Mucosa of stomach (tissue), 1 donor: Measurements from ENCODE around the gene NFATC3.

Source experiments
- H3K27me3 ChIP-seq: one replicate; pipeline ENCODE4 v1.7.0; 2013; ENCODE audit warnings: mild to moderate bottlenecking, low read length; ENCODE audit not compliant: control insufficient read depth, insufficient read depth
- H3K36me3 ChIP-seq: one replicate; pipeline ENCODE4 v1.7.0; 2013; ENCODE audit warnings: low read length; ENCODE audit not compliant: control insufficient read depth, insufficient read depth
- H3K4me1 ChIP-seq: one replicate; pipeline ENCODE4 v1.7.0; 2013; ENCODE audit warnings: mild to moderate bottlenecking, low read length; ENCODE audit not compliant: control insufficient read depth, insufficient read depth
- H3K4me3 ChIP-seq: one replicate; pipeline ENCODE4 v1.7.0; 2013; ENCODE audit warnings: low read length
- H3K9ac ChIP-seq: one replicate; pipeline ENCODE4 v1.7.0; 2013; ENCODE audit warnings: mild to moderate bottlenecking, low read length, moderate library complexity
- H3K9me3 ChIP-seq: one replicate; pipeline ENCODE4 v1.7.0; 2013; ENCODE audit warnings: mild to moderate bottlenecking, low read length, moderate library complexity; ENCODE audit not compliant: control insufficient read depth
- donor health status: Pancreatic carcinoma.

NFATC3 gene

DNA sequence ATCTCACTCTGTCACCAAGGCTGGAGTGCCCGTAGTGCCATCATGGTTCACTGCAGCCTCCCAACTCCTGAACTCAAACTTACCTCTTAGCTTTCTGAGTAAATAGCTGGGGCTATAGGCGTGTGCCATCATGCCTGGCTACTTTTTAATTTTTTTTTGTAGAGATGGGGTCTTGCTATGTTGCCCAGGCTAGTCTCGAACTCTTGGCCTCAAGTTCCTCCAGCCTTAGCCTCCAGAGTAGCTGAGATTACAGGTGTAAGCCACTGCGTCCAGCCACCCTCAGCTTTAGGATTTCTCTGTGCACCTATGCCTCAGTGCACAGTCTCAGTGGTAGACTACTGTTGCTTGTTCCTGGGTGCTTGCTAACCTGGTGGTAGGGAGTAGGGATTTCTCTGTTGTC is 184.6 kb downstream of the NFATC3 start:
- no peak overlapping the region for H3K9ac ChIP-seq

DNA sequence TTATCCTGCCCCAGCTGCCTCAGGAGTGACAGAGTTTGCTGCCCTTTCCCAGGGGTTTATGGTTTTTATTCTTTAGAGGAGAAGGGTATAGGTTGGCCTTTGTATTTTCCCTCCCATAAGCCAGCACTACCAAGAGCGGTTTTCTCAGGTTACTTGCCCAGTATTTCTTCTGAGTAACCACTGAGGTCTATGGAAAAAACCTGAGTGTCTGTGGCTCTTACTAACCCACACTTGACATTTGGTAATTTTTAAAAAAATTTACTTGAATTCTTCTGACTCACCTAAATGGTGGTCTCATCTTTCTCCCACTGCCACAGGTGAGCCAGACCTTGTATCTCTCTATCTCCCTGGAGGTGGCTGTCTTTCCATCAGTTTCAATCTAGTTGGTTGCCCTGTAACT is 185.2 kb downstream of the NFATC3 start:
- H3K9me3 ChIP-seq = no peaks in the 10 kb centered on the region
- no peaks in the 10 kb centered on the region for H3K27me3 ChIP-seq
- no peaks in the 10 kb centered on the region for H3K36me3 ChIP-seq
- no peak overlapping the region for H3K4me3 ChIP-seq
- no peak overlapping the region for H3K9ac ChIP-seq
- H3K4me1 ChIP-seq = peaks cover 20% of the 10 kb centered on the region

More for the DNA sequence above, 184.6 kb downstream of the NFATC3 start:
- H3K27me3 ChIP-seq = no peaks in the 10 kb centered on the region
- peaks cover 23% of the 10 kb centered on the region for H3K4me1 ChIP-seq
- no peak overlapping the region for H3K4me3 ChIP-seq
- no peaks in the 10 kb centered on the region for H3K36me3 ChIP-seq
- no peaks in the 10 kb centered on the region for H3K9me3 ChIP-seq

DNA sequence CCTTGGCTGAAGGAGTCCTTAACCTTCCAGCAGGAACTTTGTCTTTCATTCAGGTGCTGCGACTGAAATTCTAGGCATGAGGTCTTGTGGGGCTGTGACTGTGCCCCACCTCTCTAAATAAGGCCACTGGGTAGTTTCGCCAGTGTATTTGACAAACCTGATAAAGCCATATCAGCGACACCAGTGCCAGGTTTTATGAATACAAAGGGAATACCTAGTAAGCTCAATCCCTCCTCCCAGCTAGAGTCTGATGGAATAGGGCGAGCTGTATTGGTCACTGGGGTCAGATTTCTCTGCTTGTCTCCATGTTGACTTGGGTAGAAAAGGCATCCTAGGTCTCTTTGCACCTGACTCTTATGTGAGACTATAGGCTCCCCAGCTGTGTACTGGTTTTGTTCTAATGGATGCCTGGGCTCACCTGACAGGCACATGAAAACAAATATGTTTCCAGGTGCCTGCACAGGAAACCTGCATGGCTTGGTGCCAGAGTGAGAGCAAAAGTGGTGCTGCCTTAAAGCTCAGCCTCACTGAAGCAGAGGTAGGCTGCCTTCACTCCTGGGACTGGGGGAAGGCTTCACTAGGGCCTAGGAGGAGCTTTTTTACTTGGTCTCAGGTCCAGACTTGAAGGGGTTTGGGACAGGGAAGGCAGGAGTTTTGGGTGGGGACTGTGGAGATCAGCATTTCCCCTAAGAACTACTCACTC is 187.5 kb downstream of the NFATC3 start:
- peak overlapping the region; percentile 5 for H3K9ac ChIP-seq
- H3K9me3 ChIP-seq = no peaks in the 10 kb centered on the region
- H3K4me3 ChIP-seq = no peak overlapping the region
- no peaks in the 10 kb centered on the region for H3K36me3 ChIP-seq
- H3K27me3 ChIP-seq = no peaks in the 10 kb centered on the region
- H3K4me1 ChIP-seq = peaks cover 24% of the 10 kb centered on the region

DNA sequence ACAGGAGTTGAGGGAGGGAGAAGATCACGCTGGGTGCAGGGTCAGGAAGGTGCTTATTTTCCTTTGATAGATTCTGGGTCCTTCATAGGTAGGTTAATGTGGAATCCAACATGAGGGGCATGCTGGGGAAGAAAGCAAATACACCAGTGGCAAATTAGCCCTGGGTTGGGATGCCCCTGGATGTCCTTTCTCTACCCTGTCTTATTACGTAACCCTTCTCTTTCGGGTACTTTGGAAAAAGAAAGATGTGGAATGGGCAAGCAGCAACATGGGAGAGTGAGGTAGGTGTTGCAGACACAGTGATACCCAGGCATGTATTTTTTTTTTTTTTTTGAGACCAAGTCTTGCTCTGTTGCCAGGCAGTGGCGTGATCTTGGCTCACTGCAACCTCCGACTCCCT is 188.3 kb downstream of the NFATC3 start:
- peaks cover 24% of the 10 kb centered on the region for H3K4me1 ChIP-seq
- H3K9me3 ChIP-seq = no peaks in the 10 kb centered on the region
- H3K9ac ChIP-seq = peak overlapping the region; percentile 5
- no peaks in the 10 kb centered on the region for H3K36me3 ChIP-seq
- no peaks in the 10 kb centered on the region for H3K27me3 ChIP-seq
- H3K4me3 ChIP-seq = no peak overlapping the region

DNA sequence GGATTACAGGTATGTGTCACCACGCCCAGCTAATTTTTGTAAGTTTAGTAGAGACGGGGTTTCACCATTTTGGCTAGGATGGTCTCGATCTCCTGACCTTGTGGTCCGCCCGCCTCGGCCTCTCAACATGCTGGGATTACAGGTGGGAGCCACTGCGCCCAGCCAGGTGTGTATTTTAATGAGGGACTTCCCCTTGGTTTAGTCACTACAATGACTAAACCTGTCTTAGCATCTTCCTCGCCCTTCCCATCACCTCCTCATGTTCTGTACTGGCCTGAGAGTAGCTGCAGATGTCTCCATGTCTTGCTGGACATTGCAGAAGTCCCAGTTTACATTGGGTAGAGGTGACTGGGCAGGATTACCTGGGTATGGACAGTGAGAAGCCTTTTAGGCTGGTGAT is 188.7 kb downstream of the NFATC3 start:
- H3K36me3 ChIP-seq = no peaks in the 10 kb centered on the region
- no peaks in the 10 kb centered on the region for H3K27me3 ChIP-seq
- H3K9me3 ChIP-seq = no peaks in the 10 kb centered on the region
- no peak overlapping the region for H3K4me3 ChIP-seq
- H3K9ac ChIP-seq = no peak overlapping the region
- peaks cover 24% of the 10 kb centered on the region for H3K4me1 ChIP-seq

DNA sequence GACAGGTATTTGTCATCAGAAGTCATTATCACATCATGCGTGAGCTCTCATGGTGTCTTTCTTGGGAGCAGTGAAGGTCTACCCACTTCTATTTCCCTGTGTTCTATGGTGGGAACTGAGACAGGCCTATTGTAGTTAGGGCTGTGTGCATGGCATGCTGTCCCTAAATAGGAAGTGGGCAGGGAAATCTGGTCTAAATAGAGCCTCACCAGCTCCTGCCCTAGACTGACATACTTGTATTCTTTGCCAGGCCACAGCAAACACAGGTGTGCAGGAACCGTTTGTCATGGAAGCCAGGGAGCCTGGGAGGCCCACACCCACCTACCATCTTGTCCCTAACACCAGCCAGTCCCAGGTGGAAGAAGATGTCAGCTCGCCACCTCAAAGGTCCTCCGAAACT is 189.3 kb downstream of the NFATC3 start:
- no peaks in the 10 kb centered on the region for H3K36me3 ChIP-seq
- H3K9ac ChIP-seq = no peak overlapping the region

DNA sequence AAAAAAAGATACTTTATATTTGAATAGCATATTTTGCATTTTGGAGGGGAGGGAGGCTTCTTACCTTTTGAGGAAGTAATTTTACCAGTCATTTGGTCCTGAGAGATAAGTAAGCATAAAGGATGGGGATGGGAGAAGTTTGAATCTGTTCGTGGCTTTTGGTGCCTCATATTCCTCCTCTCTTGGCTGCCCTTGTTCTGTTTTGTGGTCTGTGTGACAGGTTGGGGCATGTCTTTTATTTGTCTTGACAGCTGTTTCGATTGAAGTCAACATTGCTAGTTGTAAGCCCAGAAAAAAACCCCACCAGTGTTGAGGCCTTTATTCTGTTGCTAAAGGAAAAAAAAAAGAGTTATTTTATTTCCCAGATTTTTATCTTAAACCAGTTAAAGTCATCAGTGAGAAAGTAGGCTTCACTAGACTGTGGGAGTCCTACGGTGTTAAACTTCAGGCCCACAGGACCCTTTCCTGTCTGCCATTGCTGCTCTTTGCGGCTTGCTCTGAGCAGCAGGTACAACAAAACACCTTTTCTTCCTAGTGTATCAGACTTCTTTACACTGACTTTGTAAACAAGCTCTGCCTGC is 190.5 kb downstream of the NFATC3 start:
- H3K36me3 ChIP-seq = no peaks in the 10 kb centered on the region
- H3K9me3 ChIP-seq = no peaks in the 10 kb centered on the region
- H3K9ac ChIP-seq = no peak overlapping the region
- H3K27me3 ChIP-seq = no peaks in the 10 kb centered on the region
- peaks cover 30% of the 10 kb centered on the region for H3K4me1 ChIP-seq
- H3K4me3 ChIP-seq = no peak overlapping the region

More for the DNA sequence above, 189.3 kb downstream of the NFATC3 start:
- H3K4me3 ChIP-seq = no peak overlapping the region
- H3K9me3 ChIP-seq = no peaks in the 10 kb centered on the region
- peaks cover 24% of the 10 kb centered on the region for H3K4me1 ChIP-seq
- no peaks in the 10 kb centered on the region for H3K27me3 ChIP-seq

DNA sequence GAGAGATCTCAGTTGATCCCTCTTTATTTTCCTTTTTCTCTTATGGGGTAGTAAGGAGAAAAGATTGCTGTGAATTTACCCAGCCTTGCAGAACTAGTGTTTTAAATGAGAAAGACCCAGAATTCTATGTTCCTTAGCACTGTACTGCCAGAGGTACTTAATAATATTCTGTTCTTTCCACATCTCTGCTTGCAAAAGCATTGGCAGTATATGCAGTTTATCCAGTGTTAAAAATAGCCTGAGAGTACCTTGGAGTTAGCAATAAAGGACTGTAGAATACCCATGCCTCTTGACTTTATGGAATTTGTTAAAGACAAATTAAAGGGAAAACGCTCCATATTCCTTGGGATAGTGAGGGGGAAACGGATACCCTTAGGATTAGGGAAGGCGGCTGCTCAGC is 191.1 kb downstream of the NFATC3 start:
- Histone ChIP-seq H3K36me3 (no peaks in the 10 kb centered on the region), H3K27me3 (no peaks in the 10 kb centered on the region), H3K9me3 (no peaks in the 10 kb centered on the region), H3K9ac (no peak overlapping the region), H3K4me3 (no peak overlapping the region), H3K4me1 (peaks cover 30% of the 10 kb centered on the region)
